Activated T-helper 17 cell treated with anti-CD3 and anti-CD28 coated beads, Interleukin-2, amount 50 U/mL, for 72 hours (primary cell): ENCODE results near the gene SAP30L. TPM values are rescaled to one million over a fixed set of nuclear protein-coding genes. Genes with fewer than 3 reads are reported as not detected.

Experiments used
- total RNA-seq, 2 donors: library from RNA; stranded (reverse); gene quantifications; one replicate each; pipeline ENCODE4 v1.2.3, GENCODE V29; 2022

SAP30L gene
- total RNA-seq, 2 donors from 2014 or later, result 16.4 to 28.9 TPM

Other genes with a start within 250 kb of the SAP30L start
- gene HAND1, start 32.2 kb downstream of the SAP30L start, total RNA-seq, result not detected